SJCRH30 (cell line): Measurements from ENCODE around the gene NXPE4. TPM values are rescaled to one million over a fixed set of nuclear protein-coding genes. Genes with fewer than 3 reads are reported as not detected.
A peak's percentile ranks its signal among the peaks of the same experiment; 100 is the strongest.
"Not testable (repeated sequence)": the region's sequence is repeated elsewhere in the genome, so short reads cannot be mapped to it uniquely, and the experiment has no call there.

ENCODE experiments used
- DNase-seq, 2 experiments: peaks; one replicate each; pipeline ENCODE4 v3.0.0-alpha.2; 2015 to 2020
- H3K27ac ChIP-seq: fragments of 250-450 bp; sonication (Bioruptor Pico); 2 replicates; pipeline ENCODE4 v1.5.1; 2020; ENCODE audit warnings: mild to moderate bottlenecking, moderate library complexity
- H3K27me3 ChIP-seq: fragments of 250-450 bp; sonication (Bioruptor Pico); 2 replicates; pipeline ENCODE4 v1.5.1; 2020; ENCODE audit warnings: mild to moderate bottlenecking, moderate library complexity
- H3K36me3 ChIP-seq: fragments of 250-450 bp; sonication (Bioruptor Pico); 2 replicates; pipeline ENCODE4 v1.5.1; 2020; ENCODE audit warnings: mild to moderate bottlenecking, moderate library complexity
- H3K4me1 ChIP-seq: fragments of 250-450 bp; sonication (Bioruptor Pico); 2 replicates; pipeline ENCODE4 v1.5.1; 2020; ENCODE audit warnings: mild to moderate bottlenecking, moderate library complexity
- H3K4me3 ChIP-seq: fragments of 250-450 bp; sonication (Bioruptor Pico); 2 replicates; pipeline ENCODE4 v1.5.1; 2020; ENCODE audit warnings: mild to moderate bottlenecking, moderate library complexity
- H3K9me3 ChIP-seq: fragments of 250-450 bp; sonication (Bioruptor Pico); replicated peaks from 2 replicates; pipeline ENCODE4 v1.5.1; 2020; ENCODE audit warnings: mild to moderate bottlenecking, moderate library complexity
- total RNA-seq: library from RNA; depleted of rRNA; stranded (reverse); fragments of >200 nt; shearing (Covaris generic); gene quantifications from 2 replicates; pipeline ENCODE4 v1.2.3, GENCODE V29; 2014

Gene NXPE4
- total RNA-seq, 1 experiment from 2014 or later: not detected

- H3K4me1 ChIP-seq: no peaks in the 10 kb centered on the region
- no peak overlapping the region for H3K4me3 ChIP-seq
- no peaks in the 10 kb centered on the region for H3K27me3 ChIP-seq
- H3K27ac ChIP-seq: no peak overlapping the region
- H3K9me3 ChIP-seq: no peaks in the 10 kb centered on the region
- no peak for DNase-seq
- no peaks in the 10 kb centered on the region for H3K36me3 ChIP-seq
Measured at GRCh38 chr11:114604179-114604813, 8.7 kb upstream of the NXPE4 start.

- not testable (repeated sequence) for H3K27ac ChIP-seq, H3K27me3 ChIP-seq, H3K9me3 ChIP-seq, H3K36me3 ChIP-seq, DNase-seq, H3K4me1 ChIP-seq, H3K4me3 ChIP-seq
Measured at GRCh38 chr11:114603151-114603550, 7.6 kb upstream of the NXPE4 start.

- Histone ChIP-seq H3K27me3 (no peaks in the 10 kb centered on the region), H3K4me1 (no peaks in the 10 kb centered on the region), H3K36me3 (no peaks in the 10 kb centered on the region), H3K27ac (no peak overlapping the region), H3K9me3 (no peaks in the 10 kb centered on the region), H3K4me3 (no peak overlapping the region)
- DNase-seq: no peak
Measured at GRCh38 chr11:114598461-114598860, 2.9 kb upstream of the NXPE4 start.

- no peak for DNase-seq
- Histone ChIP-seq H3K36me3 (no peaks in the 10 kb centered on the region), H3K4me3 (no peak overlapping the region), H3K4me1 (no peaks in the 10 kb centered on the region), H3K27ac (no peak overlapping the region), H3K27me3 (no peaks in the 10 kb centered on the region), H3K9me3 (no peaks in the 10 kb centered on the region)
Measured at GRCh38 chr11:114596175-114596919, 761 bp upstream of the NXPE4 start.

- H3K4me1 ChIP-seq: no peaks in the 10 kb centered on the region
- H3K27me3 ChIP-seq: no peaks in the 10 kb centered on the region
- no peak overlapping the region for H3K27ac ChIP-seq
- no peaks in the 10 kb centered on the region for H3K36me3 ChIP-seq
- H3K4me3 ChIP-seq: no peak overlapping the region
- DNase-seq: no peak
- no peaks in the 10 kb centered on the region for H3K9me3 ChIP-seq
Measured at GRCh38 chr11:114594703-114595102, 883 bp downstream of the NXPE4 start.

GRCh38 chr11:114587398-114587953, 8.1 kb downstream of the NXPE4 start:
- no peak for DNase-seq
- Histone ChIP-seq H3K27ac (no peak overlapping the region), H3K27me3 (no peaks in the 10 kb centered on the region), H3K4me1 (no peaks in the 10 kb centered on the region), H3K4me3 (no peak overlapping the region), H3K36me3 (no peaks in the 10 kb centered on the region), H3K9me3 (no peaks in the 10 kb centered on the region)

GRCh38 chr11:114586797-114587196, 8.8 kb downstream of the NXPE4 start:
- H3K4me1 ChIP-seq: no peaks in the 10 kb centered on the region
- no peaks in the 10 kb centered on the region for H3K27me3 ChIP-seq
- no peaks in the 10 kb centered on the region for H3K9me3 ChIP-seq
- no peaks in the 10 kb centered on the region for H3K36me3 ChIP-seq
- DNase-seq: peak; percentile 2 to 8
- H3K4me3 ChIP-seq: no peak overlapping the region
- no peak overlapping the region for H3K27ac ChIP-seq

GRCh38 chr11:114571712-114572111, 23.9 kb downstream of the NXPE4 start:
- no peak overlapping the region for H3K4me3 ChIP-seq
- H3K27ac ChIP-seq: no peak overlapping the region
- no peaks in the 10 kb centered on the region for H3K27me3 ChIP-seq
- no peak for DNase-seq
- no peaks in the 10 kb centered on the region for H3K9me3 ChIP-seq
- H3K4me1 ChIP-seq: no peaks in the 10 kb centered on the region
- no peaks in the 10 kb centered on the region for H3K36me3 ChIP-seq

- H3K36me3 ChIP-seq: no peaks in the 10 kb centered on the region
- no peak overlapping the region for H3K27ac ChIP-seq
- no peaks in the 10 kb centered on the region for H3K9me3 ChIP-seq
- H3K27me3 ChIP-seq: no peaks in the 10 kb centered on the region
- no peak overlapping the region for H3K4me3 ChIP-seq
- DNase-seq: no peak
- H3K4me1 ChIP-seq: no peaks in the 10 kb centered on the region
Measured at GRCh38 chr11:114569801-114570200, 25.8 kb downstream of the NXPE4 start.

GRCh38 chr11:114566276-114566675, 29.3 kb downstream of the NXPE4 start:
- no peaks in the 10 kb centered on the region for H3K36me3 ChIP-seq
- no peaks in the 10 kb centered on the region for H3K4me1 ChIP-seq
- H3K27me3 ChIP-seq: no peaks in the 10 kb centered on the region
- H3K4me3 ChIP-seq: no peak overlapping the region
- no peak overlapping the region for H3K27ac ChIP-seq
- no peak for DNase-seq
- H3K9me3 ChIP-seq: no peaks in the 10 kb centered on the region

- Histone ChIP-seq H3K36me3 (no peaks in the 10 kb centered on the region), H3K4me3 (no peak overlapping the region), H3K4me1 (no peaks in the 10 kb centered on the region), H3K9me3 (no peaks in the 10 kb centered on the region), H3K27ac (no peak overlapping the region), H3K27me3 (no peaks in the 10 kb centered on the region)
- no peak for DNase-seq
Measured at GRCh38 chr11:114564831-114565230, 30.8 kb downstream of the NXPE4 start.

- DNase-seq: no peak
- Histone ChIP-seq H3K36me3 (no peaks in the 10 kb centered on the region), H3K4me1 (no peaks in the 10 kb centered on the region), H3K27me3 (no peaks in the 10 kb centered on the region), H3K27ac (no peak overlapping the region), H3K4me3 (no peak overlapping the region), H3K9me3 (no peaks in the 10 kb centered on the region)
Measured at GRCh38 chr11:114563077-114563476, 32.5 kb downstream of the NXPE4 start.

- Histone ChIP-seq H3K9me3 (no peaks in the 10 kb centered on the region), H3K27ac (no peak overlapping the region), H3K4me3 (no peak overlapping the region), H3K4me1 (no peaks in the 10 kb centered on the region), H3K36me3 (no peaks in the 10 kb centered on the region), H3K27me3 (no peaks in the 10 kb centered on the region)
- no peak for DNase-seq
Measured at GRCh38 chr11:114562166-114562916, 33.2 kb downstream of the NXPE4 start.

GRCh38 chr11:114559425-114560310, 35.9 kb downstream of the NXPE4 start, which contains the start of gene NXPE1:
TSS of gene NXPE1 (minus strand) at chr11:114559881. CDS start at chr11:114551201, 8,680 bp downstream.
- Histone ChIP-seq H3K9me3 (no peaks in the 10 kb centered on the region), H3K36me3 (no peaks in the 10 kb centered on the region), H3K27me3 (no peaks in the 10 kb centered on the region), H3K4me3 (no peak within 1 kb of the TSS), H3K27ac (no peak within 1 kb of the TSS), H3K4me1 (no peaks in the 10 kb centered on the region)
- DNase-seq: no peak
